ENCODE data around the gene TRIM25.
A peak's percentile ranks its signal among the peaks of the same experiment; 100 is the strongest.

The TRIM25 gene

GRCh38 chr17:56926704-56927103, 12.9 kb upstream of the TRIM25 start:
- DNase-seq, result no peak

GRCh38 chr17:56926270-56926669, 12.4 kb upstream of the TRIM25 start:
- no peak for DNase-seq

DNA sequence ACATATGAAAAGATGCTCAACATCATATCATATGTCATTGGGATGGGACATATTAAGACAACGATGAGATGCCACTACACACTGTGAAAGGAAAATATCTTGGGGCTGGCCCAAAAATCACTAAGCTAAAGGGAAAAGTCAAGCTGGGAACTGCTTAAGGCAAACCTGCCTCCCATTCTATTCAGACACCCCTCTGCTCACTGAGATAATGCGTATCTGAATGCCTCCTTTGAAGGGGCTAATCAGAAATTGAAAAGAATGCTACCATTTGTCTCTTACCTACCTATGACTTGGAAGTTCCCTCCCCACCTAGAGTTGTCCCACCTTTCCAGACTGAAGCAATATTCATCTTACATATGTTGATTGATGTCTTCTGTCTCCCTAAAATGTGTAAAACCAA, 11.2 kb upstream of the TRIM25 start:
- DNase-seq, result no peak

GRCh38 chr17:56919717-56920116, 5.9 kb upstream of the TRIM25 start:
- DNase-seq, result no peak

DNA sequence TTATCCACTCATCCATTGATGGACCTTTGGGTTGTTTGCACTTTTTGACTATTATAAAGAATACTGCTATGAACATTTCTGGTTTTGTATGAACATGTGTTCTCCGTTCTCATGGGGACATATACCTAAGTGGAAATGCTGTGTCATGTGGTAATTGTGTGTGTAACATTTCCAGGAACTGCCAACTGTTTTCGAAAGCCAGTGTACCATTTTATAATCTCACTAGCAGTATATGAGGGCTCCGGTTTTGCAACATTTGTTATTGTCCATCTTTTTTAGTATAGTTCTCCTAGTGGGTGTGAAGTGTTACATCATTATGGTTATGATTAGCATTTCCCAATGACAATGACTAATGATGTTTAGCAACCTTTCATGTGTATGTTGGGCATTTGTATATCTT, 5.1 kb upstream of the TRIM25 start:
- no peak for DNase-seq

DNA sequence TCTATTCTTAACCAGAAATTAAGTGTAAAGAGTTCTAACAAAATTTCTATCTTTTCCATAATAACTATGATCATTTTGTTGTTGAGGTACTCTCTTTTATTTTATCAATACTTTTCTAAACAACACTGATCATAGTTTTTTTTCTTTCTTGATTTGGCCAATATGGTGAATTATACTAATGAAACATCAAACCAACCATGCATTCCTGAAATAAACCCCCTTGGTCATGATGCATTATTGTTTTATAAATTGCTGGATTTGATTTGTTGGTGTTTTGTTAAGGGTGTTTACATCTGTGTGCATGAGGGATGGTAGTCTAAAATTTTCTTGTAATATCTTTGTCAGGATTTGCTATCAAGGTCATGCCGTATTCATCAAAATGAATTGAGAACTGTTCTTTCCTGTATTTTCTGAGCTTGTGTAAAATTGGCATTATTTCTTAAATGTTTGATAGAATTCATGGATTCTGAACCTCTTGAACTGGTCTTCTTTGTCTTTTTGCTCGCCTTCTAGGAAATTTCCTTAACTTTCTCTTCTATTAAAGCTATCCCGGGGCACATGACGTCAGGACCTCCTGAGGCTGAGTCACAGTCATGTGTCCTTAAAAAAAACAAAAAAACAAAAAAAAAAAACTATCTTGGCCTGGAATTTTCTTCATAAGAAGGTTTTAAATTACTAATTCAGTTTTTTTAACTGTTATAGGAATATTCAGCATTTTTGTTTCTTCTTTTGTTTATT, 3.9 kb upstream of the TRIM25 start:
- no peak for DNase-seq

DNA sequence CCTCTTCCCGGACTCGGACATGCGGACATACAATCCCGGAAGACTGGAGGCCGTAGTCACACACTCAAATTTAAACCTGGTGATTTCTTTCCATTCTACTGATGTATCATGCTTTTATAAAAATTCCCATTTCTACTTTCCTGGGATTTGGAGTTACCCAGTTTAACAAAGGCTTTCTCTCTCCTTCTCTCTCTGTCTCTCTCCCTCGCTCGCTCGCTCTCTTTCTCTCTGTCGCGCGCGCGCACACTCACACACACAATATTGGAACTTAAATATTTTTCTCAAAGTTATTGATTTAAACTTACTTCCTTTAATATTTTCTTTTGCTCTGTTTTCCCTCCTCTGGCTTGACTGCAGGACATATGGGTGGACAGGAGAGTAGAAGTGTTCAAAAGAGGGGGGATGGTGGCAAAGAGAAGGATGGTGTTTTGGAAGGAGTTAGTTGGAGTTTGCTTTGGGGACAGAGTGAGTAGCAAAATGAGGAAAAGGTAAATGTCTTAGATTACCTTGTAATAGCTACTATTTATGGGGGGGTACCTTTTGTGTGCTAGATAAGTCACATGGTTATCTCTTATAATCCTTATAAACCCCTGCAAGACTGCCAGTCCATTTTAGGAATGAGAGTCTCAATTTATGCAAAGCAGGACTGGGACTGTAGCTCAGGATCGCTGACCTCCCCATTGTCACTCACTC, 878 bp upstream of the TRIM25 start:
- peak in 2 of 14 donors; percentile 3 to 26 for DNase-seq

- DNase-seq, result peak in 1 of 14 donors; percentile 23
Observed at GRCh38 chr17:56913353-56913866, 439 bp downstream of the TRIM25 start.

GRCh38 chr17:56913000-56913311, 893 bp downstream of the TRIM25 start:
- DNase-seq, result no peak

DNA sequence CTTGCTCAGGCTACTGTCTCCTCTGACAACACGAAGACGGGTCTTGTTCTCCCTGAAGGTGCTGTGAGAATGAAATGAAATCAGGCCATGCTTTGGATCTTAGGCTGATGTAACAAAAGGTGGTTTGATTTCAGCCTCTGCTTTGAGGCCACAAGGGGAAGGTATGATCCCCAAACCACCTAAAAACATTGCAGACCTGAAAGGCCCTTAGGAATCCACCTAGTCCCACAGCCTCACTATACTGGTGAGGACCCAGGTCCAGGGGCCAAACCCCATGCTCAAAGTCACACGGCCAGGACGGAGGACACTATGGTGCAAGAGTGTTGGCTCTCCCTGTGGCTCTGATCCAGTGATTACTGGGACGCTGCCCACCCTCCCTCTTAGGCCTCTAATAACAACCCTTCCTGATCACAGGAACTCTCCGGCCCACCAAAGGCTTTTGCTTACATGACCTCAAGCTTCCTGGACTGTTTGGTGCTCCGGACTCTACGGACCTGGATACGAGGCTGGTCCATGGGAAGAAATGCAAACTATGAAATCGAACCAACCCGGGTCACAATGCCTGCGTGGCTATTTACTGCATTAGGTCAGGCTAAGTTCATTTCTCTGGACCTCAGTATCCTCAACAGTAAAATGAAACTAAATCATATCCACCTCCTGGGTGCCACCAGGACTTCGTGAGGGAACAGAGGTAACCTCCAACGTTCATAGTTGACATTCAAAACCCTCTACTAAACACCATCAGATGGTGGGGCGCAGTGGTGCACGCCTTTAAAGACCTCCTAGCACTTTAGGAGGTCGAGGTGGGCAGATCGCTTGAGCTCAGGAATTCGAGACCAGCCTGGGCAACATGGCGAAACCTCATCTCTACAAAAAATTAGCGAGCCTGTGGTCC, 1.5 kb downstream of the TRIM25 start:
- DNase-seq, result no peak

GRCh38 chr17:56910509-56911235, 3.2 kb downstream of the TRIM25 start:
- no peak for DNase-seq

GRCh38 chr17:56909742-56910508, 3.9 kb downstream of the TRIM25 start:
- DNase-seq, result no peak

DNA sequence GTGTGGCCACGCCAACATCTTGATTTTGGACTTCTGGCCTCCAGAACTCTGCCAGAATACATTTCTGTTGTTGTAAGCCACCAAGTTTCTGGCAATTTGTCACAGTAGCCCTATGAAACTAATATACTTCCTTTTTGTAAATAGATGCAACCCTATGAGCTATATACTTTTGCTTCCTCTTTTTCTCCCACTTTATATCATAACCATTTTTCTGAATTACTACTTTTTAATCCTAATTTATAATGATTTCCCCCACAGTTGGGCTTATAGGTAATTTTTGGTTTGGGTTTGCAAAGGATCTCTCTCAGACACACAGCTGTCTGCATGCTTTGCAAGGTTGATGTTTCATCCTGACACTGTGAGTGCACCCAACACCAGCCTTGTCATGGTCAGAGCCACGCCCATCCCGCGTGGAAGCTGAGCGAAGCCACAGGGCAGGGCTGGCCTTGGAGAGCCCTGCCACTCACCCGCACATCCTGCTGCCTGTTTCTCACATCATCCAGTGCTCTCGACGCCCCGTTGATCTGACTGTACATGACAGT, 5.8 kb downstream of the TRIM25 start:
- peak in 4 of 14 donors; percentile 3 to 37 (median 4) for DNase-seq

DNA sequence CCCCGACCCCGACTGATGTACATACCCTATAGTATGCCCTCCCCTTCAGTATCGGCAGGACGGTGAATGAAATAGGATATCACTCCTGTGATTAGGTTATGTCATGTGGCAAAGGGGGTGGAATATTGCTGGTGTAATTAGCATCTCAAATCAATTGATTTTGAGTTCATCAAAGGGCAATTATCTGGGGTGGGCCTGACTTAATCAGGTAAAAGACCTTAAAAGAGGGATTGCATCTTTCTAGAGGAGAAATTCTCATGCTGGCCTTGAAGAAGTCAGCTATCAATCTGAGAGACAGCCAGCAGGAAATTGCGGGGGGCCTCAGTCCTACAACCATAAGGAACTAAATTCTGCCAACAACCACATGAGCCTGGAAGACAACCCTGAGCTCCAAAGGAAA, 10.3 kb downstream of the TRIM25 start:
- DNase-seq, result no peak

DNA sequence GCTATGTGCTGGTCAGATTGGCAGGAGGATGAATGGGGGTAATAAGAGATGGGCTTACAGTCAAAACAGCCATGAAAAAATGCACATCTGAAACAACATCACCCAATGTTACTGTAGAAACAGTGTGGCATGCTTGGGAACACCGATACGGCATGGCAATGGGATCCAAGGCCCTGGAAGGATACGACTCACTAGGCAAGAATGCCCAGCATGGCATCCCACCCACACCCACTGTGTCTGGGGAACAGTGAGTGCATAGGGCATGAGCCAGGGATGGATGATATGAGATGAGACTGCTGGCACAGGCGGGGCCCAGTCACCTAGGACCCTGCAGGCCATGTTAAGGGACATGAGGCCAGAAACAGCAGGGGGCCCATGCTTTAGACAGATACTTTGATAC, 11.5 kb downstream of the TRIM25 start:
- DNase-seq, result no peak

GRCh38 chr17:56899403-56899802, 14.4 kb downstream of the TRIM25 start:
- no peak for DNase-seq

DNA sequence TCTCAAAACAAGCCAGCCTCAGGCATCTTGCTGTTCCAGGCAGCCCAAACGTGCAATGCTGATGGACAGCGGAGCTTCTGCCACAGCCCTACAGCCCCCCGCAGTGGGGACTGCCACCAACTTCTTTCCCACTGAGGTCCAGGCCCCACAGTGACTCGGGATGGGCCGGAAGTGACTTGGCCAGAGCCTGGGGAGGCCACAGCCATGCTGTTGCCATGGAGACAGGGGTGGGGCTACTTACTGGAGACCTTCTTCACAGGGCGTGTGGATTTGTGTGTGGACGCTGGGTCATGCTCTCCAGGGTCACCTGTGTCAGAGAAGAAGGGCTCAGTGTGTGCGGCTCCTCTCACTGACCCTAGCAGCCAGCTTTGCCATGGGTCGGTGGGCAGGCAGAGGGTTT, 15.0 kb downstream of the TRIM25 start:
- no peak for DNase-seq

GRCh38 chr17:56897646-56898424, 16.0 kb downstream of the TRIM25 start:
- no peak for DNase-seq

DNA sequence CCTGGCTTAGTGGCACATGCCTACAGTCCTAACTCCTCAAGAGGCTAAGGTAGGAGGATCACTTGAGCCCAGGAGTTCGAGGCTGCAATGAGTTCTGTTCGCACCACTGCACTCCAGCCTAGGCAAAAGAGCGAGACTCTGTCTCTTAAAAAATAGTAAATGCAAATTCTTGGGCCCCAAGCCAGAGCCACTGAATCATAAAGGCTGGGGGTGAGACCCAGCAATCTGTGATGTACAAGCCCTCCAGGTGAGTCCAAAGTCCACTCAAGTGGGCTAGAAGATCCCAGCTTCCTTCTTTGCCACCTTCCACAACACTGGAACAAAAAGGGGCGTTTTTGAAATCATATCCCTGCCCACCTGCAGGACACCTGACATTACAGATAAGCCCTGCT, 16.9 kb downstream of the TRIM25 start:
- DNase-seq, result no peak

- DNase-seq, result no peak
Observed at GRCh38 chr17:56896217-56896967, 17.5 kb downstream of the TRIM25 start.

All from C1 segment of cervical spinal cord (tissue), 14 donors.